Prostate gland (tissue), 2 donors: ENCODE results near the gene BANK1.

Source experiments
- POLR2A ChIP-seq: fragments of 450-650 bp; IDR thresholded peaks from one replicate; pipeline ENCODE4 v1.6.1; 2016; ENCODE audit warnings: antibody characterized with exemption, mild to moderate bottlenecking
- POLR2AphosphoS5 ChIP-seq: sonication (generic); formaldehyde crosslinking; IDR thresholded peaks from one replicate; pipeline ENCODE4 v1.6.1; 2017; ENCODE audit warnings: antibody characterized with exemption
- TF ChIP-seq, protein P1 (sequence below), 4 experiments: fragments of 200-600 bp in 2 of 4; fragments of 450-650 bp in 2 of 4; sonication (generic) in 2 of 4; IDR thresholded peaks; 1 replicate in 3 of 4; 2 replicates in 1 of 4; pipeline ENCODE4 v1.5.1; 2016 to 2019; ENCODE audit warnings: antibody characterized with exemption in 4 of 4, mild to moderate bottlenecking in 2 of 4, moderate library complexity in 2 of 4

DNA sequence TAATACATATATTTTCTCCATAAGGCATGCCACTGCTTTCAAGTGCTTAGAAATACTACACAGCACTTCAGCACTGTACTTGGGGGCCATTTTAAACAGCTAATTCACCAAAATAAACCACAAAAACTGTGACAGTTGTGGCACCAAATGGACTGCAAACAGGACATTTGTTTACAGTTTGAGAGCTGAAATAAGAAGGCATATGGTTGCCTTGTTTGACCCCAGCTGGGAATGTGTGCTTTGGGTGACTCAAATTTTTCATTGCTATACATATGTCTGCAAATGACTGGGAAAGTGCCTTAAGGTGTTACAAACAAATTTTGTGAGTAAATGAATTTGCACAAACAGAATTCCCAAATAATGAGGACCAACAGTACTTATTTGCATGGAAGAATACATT lies 124.2 kb downstream of the BANK1 start:
- TF ChIP-seq, protein P1, sequence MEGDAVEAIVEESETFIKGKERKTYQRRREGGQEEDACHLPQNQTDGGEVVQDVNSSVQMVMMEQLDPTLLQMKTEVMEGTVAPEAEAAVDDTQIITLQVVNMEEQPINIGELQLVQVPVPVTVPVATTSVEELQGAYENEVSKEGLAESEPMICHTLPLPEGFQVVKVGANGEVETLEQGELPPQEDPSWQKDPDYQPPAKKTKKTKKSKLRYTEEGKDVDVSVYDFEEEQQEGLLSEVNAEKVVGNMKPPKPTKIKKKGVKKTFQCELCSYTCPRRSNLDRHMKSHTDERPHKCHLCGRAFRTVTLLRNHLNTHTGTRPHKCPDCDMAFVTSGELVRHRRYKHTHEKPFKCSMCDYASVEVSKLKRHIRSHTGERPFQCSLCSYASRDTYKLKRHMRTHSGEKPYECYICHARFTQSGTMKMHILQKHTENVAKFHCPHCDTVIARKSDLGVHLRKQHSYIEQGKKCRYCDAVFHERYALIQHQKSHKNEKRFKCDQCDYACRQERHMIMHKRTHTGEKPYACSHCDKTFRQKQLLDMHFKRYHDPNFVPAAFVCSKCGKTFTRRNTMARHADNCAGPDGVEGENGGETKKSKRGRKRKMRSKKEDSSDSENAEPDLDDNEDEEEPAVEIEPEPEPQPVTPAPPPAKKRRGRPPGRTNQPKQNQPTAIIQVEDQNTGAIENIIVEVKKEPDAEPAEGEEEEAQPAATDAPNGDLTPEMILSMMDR (IDR thresholded peaks at IDR 0.05) = no peak
- TF ChIP-seq POLR2AphosphoS5 = no peak
- no peak for TF ChIP-seq POLR2A
